Uterus (tissue), 2 donors: ENCODE results near the gene MATK.

Experiments used
- CTCF ChIP-seq, 4 experiments: fragments of 200-600 bp in 2 of 4; fragments of 450-650 bp in 2 of 4; sonication (generic) in 2 of 4; IDR thresholded peaks; one replicate each; pipeline ENCODE4 v1.5.1; 2016 to 2019; ENCODE audit warnings: antibody characterized with exemption in 4 of 4, mild to moderate bottlenecking in 2 of 4, moderate library complexity in 1 of 4
- POLR2A ChIP-seq, 2 donors: fragments of 450-650 bp; IDR thresholded peaks; one replicate each; pipeline ENCODE4 v1.6.1; 2016; ENCODE audit warnings: antibody characterized with exemption in 2 of 2, mild to moderate bottlenecking in 1 of 2, moderate library complexity in 1 of 2

GRCh38 chr19:3827306-3827705, 41.1 kb upstream of the MATK start:
- TF ChIP-seq CTCF (IDR thresholded peaks at IDR 0.05), result no peak
- TF ChIP-seq POLR2A (IDR thresholded peaks at IDR 0.05), result no peak
